Chondrocyte (in vitro differentiated cells): ENCODE measurements around the gene LRRC3C. TPM values are rescaled to one million over a fixed set of nuclear protein-coding genes. Genes with fewer than 3 reads are reported as not detected.

Experiments used
- DNase-seq: peaks from one replicate; pipeline ENCODE4 v3.0.0; 2021; ENCODE audit warnings: mixed read lengths, low spot score
- H3K27ac Mint-ChIP-seq: one replicate; pipeline ENCODE4 v1.8.0; 2021; ENCODE audit warnings: mild to moderate bottlenecking, moderate library complexity, mixed read lengths; ENCODE audit not compliant: unreplicated experiment
- H3K27me3 Mint-ChIP-seq: 2 replicates; pipeline ENCODE4 v1.8.0; 2021; ENCODE audit warnings: low read depth, mixed read lengths
- H3K36me3 Mint-ChIP-seq: 2 replicates; pipeline ENCODE4 v1.8.0; 2021; ENCODE audit warnings: low read depth, mixed read lengths
- H3K4me1 Mint-ChIP-seq: 2 replicates; pipeline ENCODE4 v1.8.0; 2021; ENCODE audit warnings: low read depth, mild to moderate bottlenecking, mixed read lengths
- H3K4me3 Mint-ChIP-seq: one replicate; pipeline ENCODE4 v1.8.0; 2021; ENCODE audit warnings: mild to moderate bottlenecking, moderate library complexity, mixed read lengths; ENCODE audit not compliant: unreplicated experiment
- H3K9me3 Mint-ChIP-seq: 2 replicates; pipeline ENCODE4 v1.8.0; 2021; ENCODE audit warnings: low read depth, mixed read lengths
- CTCF ChIP-seq: fragments of 200-600 bp; sonication (generic); IDR thresholded peaks from 2 replicates; pipeline ENCODE4 v1.5.0; 2021; ENCODE audit warnings: antibody characterized with exemption, mild to moderate bottlenecking, moderate library complexity
- total RNA-seq: library from RNA; stranded (reverse); gene quantifications from 3 replicates; pipeline ENCODE4 v1.2.1, GENCODE V29; 2021

Gene LRRC3C
- total RNA-seq, 1 donor from 2014 or later, result not detected

GRCh38 chr17:39951924-39952679, 24.6 kb downstream of the LRRC3C start:
- no peak for TF ChIP-seq CTCF
- H3K4me3 Mint-ChIP-seq, result peak overlapping the region; percentile 54
- no peak overlapping the region for H3K27ac Mint-ChIP-seq
- DNase-seq, result no peak
- H3K9me3 Mint-ChIP-seq, result no peaks in the 10 kb centered on the region
- H3K4me1 Mint-ChIP-seq, result peaks cover 9% of the 10 kb centered on the region
- no peaks in the 10 kb centered on the region for H3K27me3 Mint-ChIP-seq
- H3K36me3 Mint-ChIP-seq, result no peaks in the 10 kb centered on the region

- Mint-ChIP-seq H3K36me3 (no peaks in the 10 kb centered on the region), H3K4me3 (peak overlapping the region; percentile 71), H3K9me3 (no peaks in the 10 kb centered on the region), H3K27me3 (no peaks in the 10 kb centered on the region), H3K4me1 (peaks cover 9% of the 10 kb centered on the region), H3K27ac (no peak overlapping the region)
- TF ChIP-seq CTCF, result no peak
- DNase-seq, result peak; percentile 96
These were observed 25.3 kb downstream of the LRRC3C start for GRCh38 chr17:39952680-39953470.

- Mint-ChIP-seq H3K27ac (no peak overlapping the region), H3K36me3 (no peaks in the 10 kb centered on the region)
These were observed 25.9 kb downstream of the LRRC3C start for GRCh38 chr17:39953471-39953888.

GRCh38 chr17:39954876-39955275, 27.3 kb downstream of the LRRC3C start:
- H3K27ac Mint-ChIP-seq, result no peak overlapping the region
- H3K27me3 Mint-ChIP-seq, result no peaks in the 10 kb centered on the region
- TF ChIP-seq CTCF, result no peak
- H3K9me3 Mint-ChIP-seq, result no peaks in the 10 kb centered on the region
- no peak for DNase-seq
- H3K36me3 Mint-ChIP-seq, result no peaks in the 10 kb centered on the region
- H3K4me3 Mint-ChIP-seq, result no peak overlapping the region
- peaks cover 12% of the 10 kb centered on the region for H3K4me1 Mint-ChIP-seq

More at GRCh38 chr17:39953471-39953888, 25.9 kb downstream of the LRRC3C start:
- peaks cover 9% of the 10 kb centered on the region for H3K4me1 Mint-ChIP-seq
- H3K4me3 Mint-ChIP-seq, result peak overlapping the region; percentile 71
- no peak for DNase-seq
- H3K9me3 Mint-ChIP-seq, result no peaks in the 10 kb centered on the region
- TF ChIP-seq CTCF, result no peak
- no peaks in the 10 kb centered on the region for H3K27me3 Mint-ChIP-seq

GRCh38 chr17:39955726-39956225, 28.2 kb downstream of the LRRC3C start:
- TF ChIP-seq CTCF, result no peak
- H3K4me1 Mint-ChIP-seq, result peaks cover 12% of the 10 kb centered on the region
- no peaks in the 10 kb centered on the region for H3K9me3 Mint-ChIP-seq
- H3K4me3 Mint-ChIP-seq, result no peak overlapping the region
- no peak overlapping the region for H3K27ac Mint-ChIP-seq
- H3K27me3 Mint-ChIP-seq, result no peaks in the 10 kb centered on the region
- no peak for DNase-seq
- H3K36me3 Mint-ChIP-seq, result no peaks in the 10 kb centered on the region
